Keratinocyte (primary cell): ENCODE data around the gene AIRE. TPM values are rescaled to one million over a fixed set of nuclear protein-coding genes. Genes with fewer than 3 reads are reported as not detected.

ENCODE experiments used
- DNase-seq: peaks from one replicate; pipeline ENCODE4 v3.0.0-alpha.2; 2011; ENCODE audit warnings: low read depth, missing footprints, low spot score
- FAIRE-seq: peaks from 2 replicates; lab custom pipeline; 2011; peaks lifted over from hg19 to GRCh38; lab: Jason Lieb, UNC
- H2AFZ ChIP-seq: 2 replicates; pipeline ENCODE4 v1.6.0; 2012; ENCODE audit warnings: low read length, control low read depth, inconsistent platforms; ENCODE audit not compliant: control insufficient read depth
- H3K27ac ChIP-seq: 2 replicates; pipeline ENCODE4 v1.5.1; 2011; ENCODE audit warnings: low read length; ENCODE audit not compliant: control insufficient read depth, insufficient read depth
- H3K27me3 ChIP-seq: 3 replicates; pipeline ENCODE4 v1.6.0; 2011; ENCODE audit warnings: low read length; ENCODE audit not compliant: control insufficient read depth, insufficient read depth; ENCODE audit errors: extremely low read depth
- H3K36me3 ChIP-seq, 2 experiments: 2 replicates in 1 of 2; 3 replicates in 1 of 2; pipeline ENCODE4 v1.5.1; 2011; ENCODE audit warnings: low read length in 2 of 2, mild to moderate bottlenecking in 1 of 2; ENCODE audit not compliant: control insufficient read depth in 2 of 2, insufficient read depth in 2 of 2; ENCODE audit errors: extremely low read depth in 1 of 2
- H3K4me1 ChIP-seq: 3 replicates; pipeline ENCODE4 v1.5.1; 2011; ENCODE audit warnings: low read length; ENCODE audit not compliant: control insufficient read depth, insufficient read depth; ENCODE audit errors: extremely low read depth
- H3K4me2 ChIP-seq: 3 replicates; pipeline ENCODE4 v1.6.0; 2011; ENCODE audit warnings: low read depth, low read length; ENCODE audit not compliant: control insufficient read depth, insufficient read depth; ENCODE audit errors: extremely low read depth
- H3K4me3 ChIP-seq, 3 experiments: fragments of 200-600 bp in 1 of 3; sonication (generic) in 1 of 3; 2 replicates in 2 of 3; 3 replicates in 1 of 3; pipeline ENCODE4 v1.5.1; 2011 to 2016; ENCODE audit warnings: low read length in 3 of 3, mild to moderate bottlenecking in 3 of 3, control low read depth in 2 of 3, inconsistent platforms in 1 of 3, low read depth in 1 of 3, mixed read lengths in 1 of 3, mixed run types in 1 of 3, moderate library complexity in 1 of 3; ENCODE audit not compliant: control insufficient read depth in 2 of 3, insufficient read depth in 2 of 3; ENCODE audit errors: extremely low read depth in 1 of 3
- H3K79me2 ChIP-seq: 2 replicates; pipeline ENCODE4 v1.6.0; 2012; ENCODE audit warnings: low read length; ENCODE audit not compliant: control insufficient read depth, insufficient read depth
- H3K9ac ChIP-seq: 3 replicates; pipeline ENCODE4 v1.6.0; 2011; ENCODE audit warnings: low read length; ENCODE audit not compliant: control insufficient read depth, insufficient read depth; ENCODE audit errors: extremely low read depth
- H3K9me1 ChIP-seq: 3 replicates; pipeline ENCODE4 v1.6.0; 2011; ENCODE audit warnings: low read length; ENCODE audit not compliant: control insufficient read depth, insufficient read depth; ENCODE audit errors: extremely low read depth
- H3K9me3 ChIP-seq: 2 replicates; pipeline ENCODE4 v1.5.1; 2012; ENCODE audit warnings: low read depth, low read length; ENCODE audit not compliant: control insufficient read depth
- H4K20me1 ChIP-seq: 3 replicates; pipeline ENCODE4 v1.6.0; 2011; ENCODE audit warnings: low read length; ENCODE audit not compliant: control insufficient read depth, insufficient read depth; ENCODE audit errors: extremely low read depth
- EZH2 ChIP-seq: IDR thresholded peaks from one replicate; pipeline ENCODE4 v1.6.1; 2012; ENCODE audit warnings: inconsistent platforms, mild to moderate bottlenecking, low read length, moderate library complexity
- dilution Hi-C: fragments of 300-500 bp; cut with MboI; formaldehyde crosslinking; loops from one replicate; pipeline ENCODE4 v1.7.0; 2020; ENCODE audit warnings: low sequenced_read_pairs; ENCODE audit not compliant: extremely low pct_ligation_motif_present
- polyA plus RNA-seq, 5 experiments: library from polyadenylated mRNA; depleted of rRNA in 3 of 5; stranded (reverse) in 3 of 5; stranded (forward) in 1 of 5; unstranded in 1 of 5; fragments of >200 nt; gene quantifications; 1 replicate in 1 of 5; 2 replicates in 3 of 5; 3 replicates in 1 of 5; pipeline versions ENCODE4 v1.2.1 to v1.2.3, GENCODE V29; 2011 to 2012; ENCODE audit warnings: missing spikeins in 2 of 5, low read depth in 1 of 5, low replicate concordance in 1 of 5
- TF ChIP-seq, protein P1 (sequence below), 3 experiments: IDR thresholded peaks in 1 of 3; conservative IDR thresholded peaks in 1 of 3; optimal IDR thresholded peaks in 1 of 3; 2 replicates in 2 of 3; 3 replicates in 1 of 3; pipeline versions ENCODE3 to v1.5.1; 2011; ENCODE audit warnings: low read length in 3 of 3, mild to moderate bottlenecking in 3 of 3, moderate library complexity in 2 of 3, control low read depth in 1 of 3, inconsistent platforms in 1 of 3; ENCODE audit not compliant: insufficient read depth in 2 of 3; ENCODE audit errors: extremely low read depth in 1 of 3

AIRE gene
- polyA plus RNA-seq, 1 donor (not counting 4 experiments of a cell fraction or from before 2014, with no cell fraction given) = not detected

DNA sequence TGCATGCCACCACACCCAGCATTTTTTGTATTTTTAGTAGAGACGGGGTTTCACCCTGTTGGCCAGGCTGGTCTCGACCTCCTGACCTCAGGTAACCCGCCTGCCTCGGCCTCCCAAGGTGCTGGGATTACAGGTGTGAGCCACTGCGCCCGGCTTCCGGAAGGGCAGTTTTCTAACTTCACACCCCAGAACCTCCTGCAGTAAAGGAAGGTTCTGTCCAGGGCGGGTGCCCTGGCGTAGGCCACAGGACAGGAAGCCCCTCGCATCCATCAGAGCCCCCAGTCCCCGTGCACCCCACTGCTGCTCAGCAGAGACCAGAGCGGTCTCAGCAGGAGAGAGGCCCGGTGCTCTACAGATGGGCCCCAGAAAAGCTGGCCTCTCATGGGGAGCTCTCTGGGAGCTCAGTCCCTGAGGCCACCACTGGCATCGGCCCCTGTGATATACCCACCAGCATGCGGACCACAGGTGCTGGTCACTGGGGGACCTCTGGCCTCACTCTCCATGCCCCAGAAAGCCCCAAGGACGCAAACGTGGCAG, 19.9 kb upstream of the AIRE start:
- H3K27ac ChIP-seq = no peak overlapping the region
- no peak for DNase-seq

DNA sequence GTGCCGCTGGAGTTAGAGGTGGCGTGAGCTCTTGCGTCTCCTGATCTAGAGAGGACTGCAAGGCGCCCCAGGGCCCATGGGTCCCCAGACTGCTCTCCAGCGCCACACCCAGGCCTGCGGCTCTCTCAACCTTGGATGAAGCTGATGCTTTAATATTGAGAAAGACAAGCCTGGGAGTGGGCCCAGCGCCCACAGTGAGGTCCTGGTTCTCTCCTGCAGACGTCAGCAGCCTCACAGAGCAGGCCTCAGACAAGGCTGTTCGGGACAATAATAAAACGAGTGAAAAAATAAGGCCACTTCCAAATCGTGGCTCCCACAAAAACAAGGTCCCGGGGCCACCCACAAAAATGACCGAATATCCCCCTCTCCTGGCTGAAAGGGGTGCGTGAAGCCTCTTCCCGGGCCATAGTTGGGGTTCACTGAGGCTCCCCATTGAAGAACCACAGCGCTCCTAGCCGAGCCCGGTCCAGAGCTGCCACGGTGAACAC, 18.0 kb upstream of the AIRE start:
- no peak for DNase-seq
- Histone ChIP-seq H2AFZ (no peak overlapping the region), H3K9me1 (no peaks in the 10 kb centered on the region), H3K4me1 (no peaks in the 10 kb centered on the region), H3K27me3 (peaks cover 13% of the 10 kb centered on the region), H3K9me3 (no peaks in the 10 kb centered on the region), H3K4me2 (no peak overlapping the region), H3K36me3 (no peaks in the 10 kb centered on the region), H3K79me2 (no peaks in the 10 kb centered on the region), H3K27ac (no peak overlapping the region), H3K9ac (no peak overlapping the region), H3K4me3 (no peak overlapping the region), H4K20me1 (no peaks in the 10 kb centered on the region)
- dilution Hi-C loops = no loop called here
- TF ChIP-seq, protein P1, sequence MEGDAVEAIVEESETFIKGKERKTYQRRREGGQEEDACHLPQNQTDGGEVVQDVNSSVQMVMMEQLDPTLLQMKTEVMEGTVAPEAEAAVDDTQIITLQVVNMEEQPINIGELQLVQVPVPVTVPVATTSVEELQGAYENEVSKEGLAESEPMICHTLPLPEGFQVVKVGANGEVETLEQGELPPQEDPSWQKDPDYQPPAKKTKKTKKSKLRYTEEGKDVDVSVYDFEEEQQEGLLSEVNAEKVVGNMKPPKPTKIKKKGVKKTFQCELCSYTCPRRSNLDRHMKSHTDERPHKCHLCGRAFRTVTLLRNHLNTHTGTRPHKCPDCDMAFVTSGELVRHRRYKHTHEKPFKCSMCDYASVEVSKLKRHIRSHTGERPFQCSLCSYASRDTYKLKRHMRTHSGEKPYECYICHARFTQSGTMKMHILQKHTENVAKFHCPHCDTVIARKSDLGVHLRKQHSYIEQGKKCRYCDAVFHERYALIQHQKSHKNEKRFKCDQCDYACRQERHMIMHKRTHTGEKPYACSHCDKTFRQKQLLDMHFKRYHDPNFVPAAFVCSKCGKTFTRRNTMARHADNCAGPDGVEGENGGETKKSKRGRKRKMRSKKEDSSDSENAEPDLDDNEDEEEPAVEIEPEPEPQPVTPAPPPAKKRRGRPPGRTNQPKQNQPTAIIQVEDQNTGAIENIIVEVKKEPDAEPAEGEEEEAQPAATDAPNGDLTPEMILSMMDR (optimal IDR thresholded peaks at IDR 0.05 in 1 of 3, IDR thresholded peaks at IDR 0.05 in 1 of 3, conservative IDR thresholded peaks at IDR 0.05 in 1 of 3; ENCODE audit: extremely low read depth in 1 of 3, insufficient read depth in 2 of 3, low read length in 3 of 3) = peak in 2 of 3 experiments; percentile 18 to 27
- TF ChIP-seq EZH2 = no peak
- no peak for FAIRE-seq

More for the DNA sequence above, 19.9 kb upstream of the AIRE start:
- dilution Hi-C loops = no loop called here
- Histone ChIP-seq H3K9me1 (no peaks in the 10 kb centered on the region), H3K9ac (no peak overlapping the region), H3K4me1 (no peaks in the 10 kb centered on the region), H3K36me3 (no peaks in the 10 kb centered on the region), H3K4me2 (no peak overlapping the region), H3K4me3 (no peak overlapping the region), H4K20me1 (no peaks in the 10 kb centered on the region), H3K27me3 (peaks cover 18% of the 10 kb centered on the region), H2AFZ (no peak overlapping the region), H3K79me2 (no peaks in the 10 kb centered on the region), H3K9me3 (no peaks in the 10 kb centered on the region)
- FAIRE-seq = no peak
- no peak for TF ChIP-seq EZH2
- TF ChIP-seq, protein P1 (optimal IDR thresholded peaks at IDR 0.05 in 1 of 3, IDR thresholded peaks at IDR 0.05 in 1 of 3, conservative IDR thresholded peaks at IDR 0.05 in 1 of 3; ENCODE audit: extremely low read depth in 1 of 3, insufficient read depth in 2 of 3, low read length in 3 of 3) = no peak
